K562 (cell line): ENCODE measurements around the gene PLEKHH3. TPM values are rescaled to one million over a fixed set of nuclear protein-coding genes. Genes with fewer than 3 reads are reported as not detected.

ENCODE experiments used
- BCOR ChIP-seq: fragments of 450-650 bp; IDR thresholded peaks from 2 replicates; pipeline ENCODE4 v1.6.1; 2016
- BMI1 ChIP-seq: fragments of 150-350 bp; IDR thresholded peaks from 2 replicates; pipeline ENCODE4 v1.6.1; 2014; ENCODE audit warnings: low read length
- CEBPB ChIP-seq: fragments of 450-650 bp; IDR thresholded peaks from 2 replicates; pipeline ENCODE4 v1.6.1; 2016; ENCODE audit warnings: missing genetic modification characterization, missing compliant biosample characterization
- CREB3 ChIP-seq: fragments of 450-650 bp; conservative IDR thresholded peaks from 2 replicates; pipeline ENCODE4 v1.6.1; 2016; ENCODE audit warnings: missing genetic modification characterization, low read depth, mild to moderate bottlenecking, missing compliant biosample characterization, moderate library complexity
- CREM ChIP-seq: IDR thresholded peaks from 2 replicates; pipeline ENCODE4 v1.6.1; 2014; ENCODE audit warnings: antibody characterized with exemption, low read depth
- EHMT2 ChIP-seq: fragments of 450-650 bp; IDR thresholded peaks from 2 replicates; pipeline ENCODE4 v1.6.1; 2018; ENCODE audit warnings: antibody characterized with exemption
- GTF2B ChIP-seq: IDR thresholded peaks from 2 replicates; pipeline ENCODE4 v1.6.1; 2011; ENCODE audit not compliant: insufficient read length; ENCODE audit errors: extremely low read depth
- ILF3 ChIP-seq: fragments of 450-650 bp; IDR thresholded peaks from 2 replicates; pipeline ENCODE4 v1.6.1; 2018; ENCODE audit warnings: antibody characterized with exemption, mild to moderate bottlenecking, moderate library complexity, borderline replicate concordance
- MECOM ChIP-seq: fragments of 250-450 bp; sonication (Bioruptor Pico); IDR thresholded peaks from 2 replicates; pipeline ENCODE4 v1.8.0; 2022; ENCODE audit warnings: inconsistent platforms
- NELFE ChIP-seq: IDR thresholded peaks from 2 replicates; pipeline ENCODE4 v1.6.1; 2011; ENCODE audit warnings: mild to moderate bottlenecking; ENCODE audit not compliant: insufficient read depth, insufficient read length
- RB1 ChIP-seq: fragments of 450-650 bp; IDR thresholded peaks from 2 replicates; pipeline ENCODE4 v1.6.1; 2017; ENCODE audit warnings: low read depth, mild to moderate bottlenecking
- RCOR1 ChIP-seq, 2 experiments: IDR thresholded peaks; 2 replicates each; pipeline ENCODE4 v1.6.1; 2012; ENCODE audit warnings: low read depth in 2 of 2, low read length in 2 of 2, borderline replicate concordance in 1 of 2, improper control_type of control experiment in 1 of 2
- SIX5 ChIP-seq, 2 experiments: IDR thresholded peaks; 2 replicates each; pipeline ENCODE4 v1.6.1; 2011; ENCODE audit warnings: low read length in 2 of 2, borderline replicate concordance in 1 of 2, low read depth in 1 of 2, mild to moderate bottlenecking in 1 of 2, moderate library complexity in 1 of 2; ENCODE audit not compliant: insufficient read depth in 1 of 2
- SMAD4 ChIP-seq: fragments of 250-450 bp; sonication (Bioruptor Pico); conservative IDR thresholded peaks from 2 replicates; pipeline ENCODE4 v1.8.0; 2021; ENCODE audit warnings: inconsistent platforms, mild to moderate bottlenecking, moderate library complexity
- SMARCA4 ChIP-seq: fragments of 450-650 bp; IDR thresholded peaks from 2 replicates; pipeline ENCODE4 v1.6.1; 2016
- SMARCE1 ChIP-seq: fragments of 450-650 bp; IDR thresholded peaks from 2 replicates; pipeline ENCODE4 v1.7.1; 2016; ENCODE audit warnings: mild to moderate bottlenecking
- SREBF1 ChIP-seq: fragments of 150-350 bp; IDR thresholded peaks from 2 replicates; pipeline ENCODE4 v1.6.1; 2014; ENCODE audit warnings: antibody characterized with exemption, low read depth, low read length, borderline replicate concordance
- TFAP4 ChIP-seq: sonication (generic); formaldehyde crosslinking; IDR thresholded peaks from 2 replicates; pipeline ENCODE4 v1.8.0; 2022; ENCODE audit warnings: missing genetic modification reagents, mild to moderate bottlenecking, moderate library complexity, borderline replicate concordance
- TRIM28 ChIP-seq: fragments of 450-650 bp; IDR thresholded peaks from 2 replicates; pipeline ENCODE4 v1.6.1; 2017
- ZFP91 ChIP-seq: sonication (generic); formaldehyde crosslinking; IDR thresholded peaks from 2 replicates; pipeline ENCODE4 v1.8.0; 2022; ENCODE audit warnings: mild to moderate bottlenecking, missing genetic modification reagents
- ZNF146 ChIP-seq: IDR thresholded peaks from one replicate; pipeline ENCODE4 v1.6.1; 2018; ENCODE audit warnings: missing compliant biosample characterization; ENCODE audit not compliant: unreplicated experiment
- ZNF175 ChIP-seq: fragments of 200-800 bp; sonication (Bioruptor generic); IDR thresholded peaks from 2 replicates; pipeline ENCODE4 v1.6.1; 2016; ENCODE audit warnings: low read depth, mild to moderate bottlenecking, missing genetic modification characterization, missing compliant biosample characterization
- ZNF184 ChIP-seq: sonication (generic); formaldehyde crosslinking; IDR thresholded peaks from 2 replicates; pipeline ENCODE4 v1.5.0; 2020; ENCODE audit warnings: missing genetic modification reagents
- ZNF274 ChIP-seq: IDR thresholded peaks from 2 replicates; pipeline ENCODE4 v1.6.1; 2011; ENCODE audit warnings: low read depth, mild to moderate bottlenecking, low read length, moderate library complexity, borderline replicate concordance
- ZNF3 ChIP-seq: fragments of 250-450 bp; sonication (Bioruptor Pico); IDR thresholded peaks from 2 replicates; pipeline ENCODE4 v1.5.0; 2021; ENCODE audit warnings: mild to moderate bottlenecking, moderate library complexity
- ZNF507 ChIP-seq: conservative IDR thresholded peaks from 2 replicates; pipeline ENCODE4 v1.6.1; 2017; ENCODE audit warnings: missing genetic modification characterization, missing compliant biosample characterization
- ZNF780A ChIP-seq: fragments of 250-450 bp; sonication (Bioruptor Pico); IDR thresholded peaks from 2 replicates; pipeline ENCODE4 v1.5.0; 2021; ENCODE audit warnings: mild to moderate bottlenecking
- ZZZ3 ChIP-seq: fragments of 450-650 bp; IDR thresholded peaks from 2 replicates; pipeline ENCODE4 v1.6.1; 2016; ENCODE audit warnings: antibody characterized with exemption, mild to moderate bottlenecking, moderate library complexity
- polyA plus RNA-seq, 8 experiments: library from polyadenylated mRNA; depleted of rRNA in 4 of 8; stranded (reverse) in 5 of 8; unstranded in 3 of 8; fragments of >200 nt; fragmentation: Nextera tagmentation in 2 of 8; fragmentation: Illumina TruSeq in 1 of 8; extraction: Ambion mirVana in 2 of 8; extraction: Trizol in 1 of 8; gene quantifications; 2 replicates each; pipeline versions ENCODE4 v1.2.1 to v1.2.3, GENCODE V29; 2011 to 2014; ENCODE audit warnings: inconsistent platforms in 1 of 8, missing spikeins in 1 of 8
- total RNA-seq, 7 experiments: library from RNA; depleted of rRNA in 6 of 7; stranded (reverse); fragments of >200 nt in 6 of 7; fragmentation: Illumina TruSeq in 2 of 7; extraction: Trizol in 2 of 7; gene quantifications; 2 replicates each; pipeline versions ENCODE4 v1.2.1 to v1.2.3, GENCODE V29; 2011 to 2021; ENCODE audit warnings: low replicate concordance in 1 of 7

Gene PLEKHH3
- total and polyA plus RNA-seq, 9 of the 15 experiments (the other 6 are each of a cell fraction or from before 2014, with no cell fraction given), result 0.58 to 34.5 (median 5.0) TPM

- TF ChIP-seq CREB3, result no peak
- no peak for TF ChIP-seq MECOM (CRISPR knock-in tag)
- no peak for TF ChIP-seq ZNF184
- TF ChIP-seq ILF3, result no peak
- no peak for TF ChIP-seq EHMT2
- TF ChIP-seq CEBPB (tag), result no peak
- TF ChIP-seq TFAP4, result no peak
- peak in 1 of 2 experiments; percentile 18; a peak in 1 of 4 replicates for TF ChIP-seq RCOR1 (IDR thresholded peaks at IDR 0.05; ENCODE audit: borderline replicate concordance in 1 of 2, low read depth in 2 of 2, low read length in 2 of 2)
- peak; percentile 53; the same call in 1 of the 2 replicates for TF ChIP-seq TRIM28
- TF ChIP-seq ZZZ3, result no peak
- no peak for TF ChIP-seq CREM
- TF ChIP-seq SMAD4 (CRISPR knock-in tag), result 0 out of 2 replicates have a peak, but pooled peaks have one; percentile 19
- TF ChIP-seq SREBF1, result no peak
- no peak for TF ChIP-seq SIX5 (IDR thresholded peaks at IDR 0.05; ENCODE audit: borderline replicate concordance in 1 of 2, insufficient read depth in 1 of 2, low read depth in 1 of 2, low read length in 2 of 2)
- no peak for TF ChIP-seq RB1
- peak; percentile 92 for TF ChIP-seq SMARCA4
- TF ChIP-seq ZNF146, result no peak
- TF ChIP-seq ZNF3 (CRISPR knock-in tag), result no peak
- no peak for TF ChIP-seq ZNF780A
- no peak for TF ChIP-seq ZNF274
- no peak for TF ChIP-seq GTF2B
- TF ChIP-seq ZNF175 (CRISPR knock-in tag), result peak; percentile 60; the same call in 1 of the 2 replicates
- TF ChIP-seq BCOR, result no peak
- TF ChIP-seq SMARCE1, result peak; percentile 92
- TF ChIP-seq BMI1, result no peak
- TF ChIP-seq ZNF507, result no peak
- TF ChIP-seq NELFE, result no peak
- no peak for TF ChIP-seq ZFP91 (CRISPR knock-in tag)
Measured at GRCh38 chr17:42660692-42661345, 16.0 kb downstream of the PLEKHH3 start (continued).
